ENCODE results near the gene SERP1. TPM values are rescaled to one million over a fixed set of nuclear protein-coding genes. Genes with fewer than 3 reads are reported as not detected.

The SERP1 gene
- total RNA-seq, 4 donors from 2014 or later, result 25.3 to 52.7 (median 36.3) TPM

DNA sequence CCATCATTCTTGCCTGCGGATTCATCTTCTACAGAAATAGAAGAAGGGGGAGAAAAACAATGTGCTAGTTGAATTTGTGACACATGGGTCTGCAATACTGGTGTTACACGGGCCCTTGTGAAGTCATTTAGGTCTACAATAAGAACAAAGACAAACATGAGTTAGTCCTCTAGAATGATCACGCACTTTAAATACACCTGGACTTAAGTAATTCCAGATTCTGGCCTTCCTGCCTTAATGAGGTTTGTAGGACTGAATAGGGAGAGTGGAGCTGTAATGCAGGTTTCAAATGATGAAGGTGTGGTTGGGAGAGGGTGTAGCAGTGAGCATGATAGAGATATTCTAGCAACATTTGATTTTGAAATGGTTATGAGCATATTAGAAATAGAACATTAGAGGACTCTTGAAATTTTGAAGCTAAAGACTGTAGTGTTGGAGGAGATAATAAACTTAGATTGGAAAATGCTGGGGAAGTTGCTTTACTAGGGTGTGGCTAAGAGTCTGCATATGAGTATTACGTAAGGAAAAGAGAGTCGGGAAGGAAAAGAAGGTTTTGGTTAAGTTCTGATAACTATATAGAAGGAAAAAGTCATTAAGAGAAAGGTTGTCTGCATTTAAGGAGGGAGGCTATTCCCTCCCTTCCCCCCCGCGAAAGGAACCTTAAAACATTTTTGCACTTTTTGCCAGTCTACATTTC is 897 bp upstream of the SERP1 start:
- Histone ChIP-seq H3K27me3 (no peaks in the 10 kb centered on the region), H3K36me3 (peaks cover 0 to 25% of the 10 kb centered on the region in 2 donors), H3K4me1 (peaks cover 32 to 38% of the 10 kb centered on the region in 2 donors), H3K27ac (peak overlapping the region; percentile 94 to 100 (median 98)), H3K4me3 (peak overlapping the region; percentile 79 to 98 (median 94)), H3K9me3 (no peaks in the 10 kb centered on the region)
- DNase-seq (no peak), ATAC-seq (no peak)
- intact Hi-C loops (cut with DNase I; ENCODE audit: low total_unique reads), result loop anchor here (2.0 to 10.0 kb wide), 4 partner anchors 155 to 734 kb away; partner anchors contain the start of genes ERICH6, PFN2, RNF13 and SIAH2
- in situ Hi-C loops (cut with MboI; ENCODE audit: low sequenced_read_pairs in 4 of 4), result loop anchor here in 2 of 4 donors (5.0 to 10.0 kb wide), 2 partner anchors 55 to 58 kb away; partner anchors contain the start of gene SELENOT (in 2 of the 2)
- TF ChIP-seq, protein P1, sequence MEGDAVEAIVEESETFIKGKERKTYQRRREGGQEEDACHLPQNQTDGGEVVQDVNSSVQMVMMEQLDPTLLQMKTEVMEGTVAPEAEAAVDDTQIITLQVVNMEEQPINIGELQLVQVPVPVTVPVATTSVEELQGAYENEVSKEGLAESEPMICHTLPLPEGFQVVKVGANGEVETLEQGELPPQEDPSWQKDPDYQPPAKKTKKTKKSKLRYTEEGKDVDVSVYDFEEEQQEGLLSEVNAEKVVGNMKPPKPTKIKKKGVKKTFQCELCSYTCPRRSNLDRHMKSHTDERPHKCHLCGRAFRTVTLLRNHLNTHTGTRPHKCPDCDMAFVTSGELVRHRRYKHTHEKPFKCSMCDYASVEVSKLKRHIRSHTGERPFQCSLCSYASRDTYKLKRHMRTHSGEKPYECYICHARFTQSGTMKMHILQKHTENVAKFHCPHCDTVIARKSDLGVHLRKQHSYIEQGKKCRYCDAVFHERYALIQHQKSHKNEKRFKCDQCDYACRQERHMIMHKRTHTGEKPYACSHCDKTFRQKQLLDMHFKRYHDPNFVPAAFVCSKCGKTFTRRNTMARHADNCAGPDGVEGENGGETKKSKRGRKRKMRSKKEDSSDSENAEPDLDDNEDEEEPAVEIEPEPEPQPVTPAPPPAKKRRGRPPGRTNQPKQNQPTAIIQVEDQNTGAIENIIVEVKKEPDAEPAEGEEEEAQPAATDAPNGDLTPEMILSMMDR (IDR thresholded peaks at IDR 0.05 in 4 of 5, conservative IDR thresholded peaks at IDR 0.05 in 1 of 5), result no peak
- no peak for TF ChIP-seq POLR2A (IDR thresholded peaks at IDR 0.05)

DNA sequence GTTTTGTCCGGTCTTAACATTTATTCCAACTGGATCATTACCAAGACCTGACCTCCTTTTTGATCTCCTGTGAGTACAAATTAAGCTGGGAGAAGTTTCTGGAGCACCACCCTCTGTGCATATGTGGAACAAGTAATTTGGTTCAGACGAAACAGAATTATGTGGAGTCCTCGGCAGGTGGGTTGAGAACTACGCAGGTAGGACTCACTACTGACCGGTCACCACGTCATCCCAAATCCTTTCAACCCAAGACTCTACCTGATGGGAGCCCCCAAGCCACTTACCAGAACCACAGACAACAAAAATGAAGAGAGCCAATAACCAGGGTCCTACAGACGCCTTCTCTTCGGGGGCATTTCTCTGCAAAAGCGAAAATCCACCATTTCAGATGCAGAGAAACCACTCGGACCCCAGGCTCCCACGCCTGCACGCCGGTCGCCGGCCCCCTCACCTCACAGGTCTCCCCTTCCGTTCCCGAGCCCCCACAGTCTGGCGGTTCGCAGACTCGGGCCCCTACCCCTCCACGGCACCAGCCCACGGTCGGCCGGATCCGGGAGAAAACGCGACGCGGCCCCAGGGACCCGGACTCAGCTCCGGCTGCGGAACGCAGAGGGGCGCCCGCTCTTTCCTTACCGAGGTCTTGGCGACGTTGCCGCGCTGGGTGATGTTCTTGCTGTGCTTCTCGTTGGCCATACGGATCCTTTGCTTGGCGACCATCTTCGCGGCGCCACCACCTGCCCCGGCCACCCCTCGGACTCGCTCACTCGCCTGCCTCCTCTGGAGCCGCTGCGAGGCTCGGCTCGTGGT is 674 bp downstream of the SERP1 start:
- peaks cover 32 to 38% of the 10 kb centered on the region in 2 donors for H3K4me1 ChIP-seq
- intact Hi-C loops (cut with DNase I; ENCODE audit: low total_unique reads) (loop anchor here (1.0 to 10.0 kb wide), 8 partner anchors 58 to 733 kb away; partner anchors contain the start of genes ERICH6, PFN2, RNF13 and SELENOT), in situ Hi-C loops (cut with MboI; ENCODE audit: low sequenced_read_pairs in 4 of 4) (loop anchor here in 2 of 4 donors (5.0 to 10.0 kb wide), 2 partner anchors 57 to 59 kb away; partner anchors contain the start of gene SELENOT (in 2 of the 2))
- TF ChIP-seq, protein P1 (IDR thresholded peaks at IDR 0.05 in 4 of 5, conservative IDR thresholded peaks at IDR 0.05 in 1 of 5), result no peak
- no peak for TF ChIP-seq POLR2A (IDR thresholded peaks at IDR 0.05)
- ATAC-seq (peak; percentile 30 to 37), DNase-seq (peak in 1 of 2 donors; percentile 11)
- H3K4me3 ChIP-seq, result peak overlapping the region; percentile 79 to 98 (median 94)
- H3K36me3 ChIP-seq, result peaks cover 0 to 23% of the 10 kb centered on the region in 2 donors
- no peaks in the 10 kb centered on the region for H3K27me3 ChIP-seq
- no peaks in the 10 kb centered on the region for H3K9me3 ChIP-seq
- H3K27ac ChIP-seq, result peak overlapping the region; percentile 94 to 100 (median 98)

DNA sequence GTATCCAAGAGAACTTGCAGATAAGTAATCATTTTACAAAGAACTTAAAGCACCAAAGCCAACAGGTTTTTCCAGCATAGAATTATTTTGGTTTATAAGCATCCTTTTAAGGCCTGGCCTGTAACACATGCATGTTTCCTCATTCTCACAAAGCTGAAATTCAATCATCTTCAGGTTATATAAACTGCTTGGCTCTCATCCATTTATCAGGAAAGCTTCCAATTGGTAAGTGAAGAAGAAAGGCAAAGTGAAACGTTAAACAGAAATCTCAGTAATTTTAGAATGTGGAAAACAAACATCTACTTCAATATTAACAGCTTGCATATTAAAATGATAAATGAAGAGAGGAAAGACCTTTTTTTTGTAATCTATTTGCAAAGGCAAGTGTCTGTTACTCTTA is 1.6 kb downstream of the SERP1 start:
- no peaks in the 10 kb centered on the region for H3K9me3 ChIP-seq
- no peak for ATAC-seq
- peak overlapping the region; percentile 79 to 98 (median 94) for H3K4me3 ChIP-seq
- H3K36me3 ChIP-seq, result peaks cover 0 to 23% of the 10 kb centered on the region in 2 donors
- TF ChIP-seq, protein P1 (IDR thresholded peaks at IDR 0.05 in 4 of 5, conservative IDR thresholded peaks at IDR 0.05 in 1 of 5), result no peak
- no peak for TF ChIP-seq POLR2A (IDR thresholded peaks at IDR 0.05)
- no peaks in the 10 kb centered on the region for H3K27me3 ChIP-seq
- H3K4me1 ChIP-seq, result peaks cover 32 to 38% of the 10 kb centered on the region in 2 donors
- in situ Hi-C loops (cut with MboI; ENCODE audit: low sequenced_read_pairs in 4 of 4), result loop anchor here in 2 of 4 donors (5.0 to 10.0 kb wide), 2 partner anchors 58 to 60 kb away; partner anchors contain the start of gene SELENOT (in 2 of the 2)
- H3K27ac ChIP-seq, result peak overlapping the region; percentile 94 to 100 (median 98)
- intact Hi-C loops (cut with DNase I; ENCODE audit: low total_unique reads), result loop anchor here (5.0 to 10.0 kb wide), 2 partner anchors 158 to 570 kb away; partner anchors contain the start of genes ERICH6 and PFN2
- no peak for DNase-seq

DNA sequence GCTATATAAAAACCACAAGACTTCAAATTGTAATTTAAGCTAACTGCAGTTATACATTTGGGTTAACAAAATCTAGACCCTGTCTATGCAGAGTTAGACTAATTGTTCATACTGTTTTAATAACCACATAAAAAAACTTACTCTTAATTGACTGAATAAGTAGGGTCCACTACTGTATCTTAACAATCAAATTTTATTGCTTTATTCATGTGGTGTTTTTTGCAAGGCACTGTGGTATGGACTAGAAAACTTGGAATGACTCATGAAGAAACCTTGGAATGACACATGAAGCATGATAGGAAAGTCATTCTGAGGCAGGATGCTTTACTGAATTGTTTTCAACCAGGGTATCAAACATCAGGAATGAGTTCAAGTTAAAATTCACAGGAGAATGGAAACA is 2.3 kb downstream of the SERP1 start:
- intact Hi-C loops (cut with DNase I; ENCODE audit: low total_unique reads), result loop anchor here (10.0 kb wide), 1 partner anchor 569 kb away; the partner anchor contains the start of gene PFN2
- Histone ChIP-seq H3K4me1 (peaks cover 32 to 38% of the 10 kb centered on the region in 2 donors), H3K36me3 (peaks cover 0 to 23% of the 10 kb centered on the region in 2 donors), H3K9me3 (no peaks in the 10 kb centered on the region), H3K4me3 (peak overlapping the region in 3 of 4 donors; percentile 91 to 98 (median 96)), H3K27me3 (no peaks in the 10 kb centered on the region), H3K27ac (peak overlapping the region in 3 of 4 donors; percentile 94 to 99 (median 97))
- ATAC-seq (no peak), DNase-seq (no peak)
- in situ Hi-C loops (cut with MboI; ENCODE audit: low sequenced_read_pairs in 4 of 4), result loop anchor here in 1 of 4 donors (10.0 kb wide), 1 partner anchor 61 kb away; the partner anchor contains the start of gene SELENOT
- TF ChIP-seq, protein P1 (IDR thresholded peaks at IDR 0.05 in 4 of 5, conservative IDR thresholded peaks at IDR 0.05 in 1 of 5), result no peak
- TF ChIP-seq POLR2A (IDR thresholded peaks at IDR 0.05), result no peak

Measured in gastrocnemius medialis (tissue), 4 donors.